Measurements from ENCODE around the gene DUSP8. TPM values are rescaled to one million over a fixed set of nuclear protein-coding genes. Genes with fewer than 3 reads are reported as not detected.
"Not testable (repeated sequence)": the region's sequence is repeated elsewhere in the genome, so short reads cannot be mapped to it uniquely, and the experiment has no call there.

Gene DUSP8, protein sequence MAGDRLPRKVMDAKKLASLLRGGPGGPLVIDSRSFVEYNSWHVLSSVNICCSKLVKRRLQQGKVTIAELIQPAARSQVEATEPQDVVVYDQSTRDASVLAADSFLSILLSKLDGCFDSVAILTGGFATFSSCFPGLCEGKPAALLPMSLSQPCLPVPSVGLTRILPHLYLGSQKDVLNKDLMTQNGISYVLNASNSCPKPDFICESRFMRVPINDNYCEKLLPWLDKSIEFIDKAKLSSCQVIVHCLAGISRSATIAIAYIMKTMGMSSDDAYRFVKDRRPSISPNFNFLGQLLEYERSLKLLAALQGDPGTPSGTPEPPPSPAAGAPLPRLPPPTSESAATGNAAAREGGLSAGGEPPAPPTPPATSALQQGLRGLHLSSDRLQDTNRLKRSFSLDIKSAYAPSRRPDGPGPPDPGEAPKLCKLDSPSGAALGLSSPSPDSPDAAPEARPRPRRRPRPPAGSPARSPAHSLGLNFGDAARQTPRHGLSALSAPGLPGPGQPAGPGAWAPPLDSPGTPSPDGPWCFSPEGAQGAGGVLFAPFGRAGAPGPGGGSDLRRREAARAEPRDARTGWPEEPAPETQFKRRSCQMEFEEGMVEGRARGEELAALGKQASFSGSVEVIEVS
- 0.86 and 1.6 TPM in 2 replicates for total RNA-seq

- Mint-ChIP-seq H3K4me3 (peak within 1 kb of the TSS; percentile 15), H3K9me3 (no peaks in the 10 kb centered on the region), H3K36me3 (ENCODE audit: low read depth) (no peaks in the 10 kb centered on the region), H3K27ac (no peak within 1 kb of the TSS), H3K27me3 (peaks cover 37% of the 10 kb centered on the region), H3K4me1 (peaks cover 4% of the 10 kb centered on the region)
- intact Hi-C loops (cut with micrococcal nuclease): loop anchor here (1.0 to 10.0 kb wide), 3 partner anchors 188 to 369 kb away; partner anchors contain the start of genes BRSK2 and LSP1
- DNase-seq: peak; percentile 97
Observed at GRCh38 chr11:1572197-1573076, at the start of gene DUSP8. DUSP8 (minus strand) TSS chr11:1572271; CDS start chr11:1565826, 6,445 bp downstream.

- H3K27ac Mint-ChIP-seq: no peak overlapping the region
- no peak for DNase-seq
- peaks cover 5% of the 10 kb centered on the region for H3K27me3 Mint-ChIP-seq
- H3K4me3 Mint-ChIP-seq: no peak overlapping the region
- H3K4me1 Mint-ChIP-seq: peaks cover 4% of the 10 kb centered on the region
- intact Hi-C loops (cut with micrococcal nuclease): no loop called here
- no peaks in the 10 kb centered on the region for H3K36me3 Mint-ChIP-seq (ENCODE audit: low read depth)
- no peaks in the 10 kb centered on the region for H3K9me3 Mint-ChIP-seq
Observed at GRCh38 chr11:1619449-1619848, 47.4 kb upstream of the DUSP8 start.

- H3K9me3 Mint-ChIP-seq: no peaks in the 10 kb centered on the region
- no peak overlapping the region for H3K4me3 Mint-ChIP-seq
- peaks cover 4% of the 10 kb centered on the region for H3K4me1 Mint-ChIP-seq
- H3K36me3 Mint-ChIP-seq (ENCODE audit: low read depth): no peaks in the 10 kb centered on the region
- peaks cover 5% of the 10 kb centered on the region for H3K27me3 Mint-ChIP-seq
- intact Hi-C loops (cut with micrococcal nuclease): no loop called here
- no peak for DNase-seq
- no peak overlapping the region for H3K27ac Mint-ChIP-seq
Observed at GRCh38 chr11:1618231-1618630, 46.2 kb upstream of the DUSP8 start.

DNA sequence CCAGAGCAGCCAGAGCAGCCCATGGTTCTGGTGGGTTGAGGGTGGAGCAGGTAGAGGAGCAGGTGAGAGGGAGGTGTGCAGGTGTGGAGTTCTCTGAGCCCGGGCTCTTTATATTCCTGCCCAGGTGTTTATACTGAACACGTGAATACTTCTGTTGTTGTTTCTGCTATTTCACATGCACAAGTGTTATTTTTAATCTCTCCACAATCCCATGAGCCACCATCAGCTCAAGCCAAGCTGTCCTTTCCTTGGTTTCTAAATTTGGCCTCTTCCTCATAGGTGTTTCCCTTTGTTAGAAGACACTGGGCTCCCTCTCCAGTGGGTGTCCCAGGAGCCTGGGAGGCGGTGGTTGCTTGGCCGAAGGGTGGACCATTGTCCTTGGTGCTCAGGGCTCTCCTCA is 36.3 kb upstream of the DUSP8 start, which contains the start of gene KRTAP5-3:
TSS of gene KRTAP5-3 (minus strand) at position 101 of the 400 bp plus-strand sequence. CDS start at position 23, 78 bp downstream.
- no peak for DNase-seq
- Mint-ChIP-seq H3K9me3 (no peaks in the 10 kb centered on the region), H3K27me3 (peaks cover 9% of the 10 kb centered on the region), H3K36me3 (ENCODE audit: low read depth) (no peaks in the 10 kb centered on the region), H3K27ac (no peak within 1 kb of the TSS), H3K4me1 (peaks cover 3% of the 10 kb centered on the region), H3K4me3 (no peak within 1 kb of the TSS)
- intact Hi-C loops (cut with micrococcal nuclease): no loop called here

DNA sequence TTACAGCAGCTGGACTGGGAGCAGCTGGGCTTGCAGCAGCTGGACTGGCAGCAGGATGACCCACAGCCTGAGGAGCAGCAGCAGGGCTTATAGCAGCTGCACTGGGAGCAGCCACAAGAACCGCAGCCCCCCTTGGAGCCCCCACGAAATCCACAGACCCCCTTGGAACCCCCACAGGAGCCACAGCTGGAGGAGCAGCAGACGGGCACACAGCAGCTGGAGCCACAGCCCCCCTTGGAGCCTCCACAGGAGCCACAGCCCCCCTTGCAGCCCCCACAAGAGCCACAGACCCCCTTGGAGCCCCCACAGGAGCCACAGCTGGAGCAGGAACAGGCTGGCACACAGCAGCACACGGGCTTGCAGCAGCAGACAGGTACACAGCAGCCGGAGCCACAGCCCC is 35.8 kb upstream of the DUSP8 start:
- H3K4me3 Mint-ChIP-seq; H3K9me3 Mint-ChIP-seq; H3K36me3 Mint-ChIP-seq (ENCODE audit: low read depth); intact Hi-C loops (cut with micrococcal nuclease); DNase-seq; H3K4me1 Mint-ChIP-seq; H3K27ac Mint-ChIP-seq: not testable (repeated sequence)
- peaks cover 14% of the 10 kb centered on the region for H3K27me3 Mint-ChIP-seq

- H3K27me3 Mint-ChIP-seq: peaks cover 17% of the 10 kb centered on the region
- H3K36me3 Mint-ChIP-seq (ENCODE audit: low read depth); H3K9me3 Mint-ChIP-seq; DNase-seq; intact Hi-C loops (cut with micrococcal nuclease); H3K4me3 Mint-ChIP-seq; H3K4me1 Mint-ChIP-seq; H3K27ac Mint-ChIP-seq: not testable (repeated sequence)
Observed at GRCh38 chr11:1607156-1607845, 35.2 kb upstream of the DUSP8 start.

DNA sequence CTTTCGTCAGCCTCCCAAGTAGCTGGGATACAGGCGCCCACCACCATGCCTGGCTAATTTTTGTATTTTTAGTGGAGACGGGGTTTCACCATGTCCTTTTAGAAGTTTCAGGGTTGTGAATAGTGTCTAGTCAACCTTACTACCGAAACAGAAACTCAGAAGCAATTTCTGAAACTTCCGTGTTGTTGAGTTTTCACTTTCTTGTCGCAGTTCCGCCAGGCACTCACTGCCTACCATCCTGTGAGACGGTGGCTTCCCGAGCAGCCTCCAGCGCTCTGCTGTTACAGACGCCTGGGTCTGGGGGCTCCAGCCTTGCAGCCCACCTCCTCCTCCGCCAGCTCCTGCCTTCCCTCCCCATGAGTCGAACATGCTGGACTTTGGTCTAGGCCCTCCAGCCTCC is 33.9 kb upstream of the DUSP8 start:
- H3K4me3 Mint-ChIP-seq; H3K27ac Mint-ChIP-seq; H3K9me3 Mint-ChIP-seq; H3K4me1 Mint-ChIP-seq; DNase-seq; intact Hi-C loops (cut with micrococcal nuclease); H3K36me3 Mint-ChIP-seq (ENCODE audit: low read depth): not testable (repeated sequence)
- peaks cover 24% of the 10 kb centered on the region for H3K27me3 Mint-ChIP-seq

GRCh38 chr11:1604711-1605110 is 32.6 kb upstream of the DUSP8 start:
- Mint-ChIP-seq H3K4me1 (peaks cover 3% of the 10 kb centered on the region), H3K9me3 (no peaks in the 10 kb centered on the region), H3K27ac (no peak overlapping the region), H3K27me3 (peaks cover 30% of the 10 kb centered on the region), H3K36me3 (ENCODE audit: low read depth) (no peaks in the 10 kb centered on the region), H3K4me3 (no peak overlapping the region)
- intact Hi-C loops (cut with micrococcal nuclease): no loop called here
- no peak for DNase-seq

- no peak overlapping the region for H3K27ac Mint-ChIP-seq
- H3K4me3 Mint-ChIP-seq: no peak overlapping the region
- no peaks in the 10 kb centered on the region for H3K36me3 Mint-ChIP-seq (ENCODE audit: low read depth)
- intact Hi-C loops (cut with micrococcal nuclease): no loop called here
- H3K9me3 Mint-ChIP-seq: no peaks in the 10 kb centered on the region
- H3K27me3 Mint-ChIP-seq: peaks cover 34% of the 10 kb centered on the region
- H3K4me1 Mint-ChIP-seq: peaks cover 3% of the 10 kb centered on the region
- no peak for DNase-seq
Observed at GRCh38 chr11:1604181-1604580, 32.1 kb upstream of the DUSP8 start.

DNA sequence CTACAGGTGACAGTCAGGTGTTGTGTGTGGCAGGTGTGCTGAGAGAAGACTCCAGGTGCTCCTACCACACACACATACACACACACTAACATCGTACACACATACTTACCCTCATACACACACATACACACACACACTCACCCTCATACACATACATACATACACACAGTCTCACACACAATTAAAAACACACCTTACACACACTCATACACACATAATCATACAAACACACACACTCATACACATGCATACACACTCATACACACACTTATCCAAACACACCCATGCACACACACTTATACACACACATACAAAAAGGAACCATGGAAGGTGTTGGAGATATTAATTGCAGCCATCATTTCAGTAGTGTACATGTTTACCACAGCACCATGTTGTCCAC is 31.6 kb upstream of the DUSP8 start:
- Mint-ChIP-seq H3K4me3 (no peak overlapping the region), H3K27me3 (peaks cover 37% of the 10 kb centered on the region), H3K9me3 (no peaks in the 10 kb centered on the region), H3K27ac (no peak overlapping the region), H3K36me3 (ENCODE audit: low read depth) (no peaks in the 10 kb centered on the region), H3K4me1 (peaks cover 3% of the 10 kb centered on the region)
- intact Hi-C loops (cut with micrococcal nuclease): no loop called here
- DNase-seq: no peak

GRCh38 chr11:1601663-1602062 is 29.6 kb upstream of the DUSP8 start:
- H3K4me3 Mint-ChIP-seq; DNase-seq; H3K36me3 Mint-ChIP-seq (ENCODE audit: low read depth); H3K4me1 Mint-ChIP-seq; intact Hi-C loops (cut with micrococcal nuclease); H3K9me3 Mint-ChIP-seq; H3K27ac Mint-ChIP-seq: not testable (repeated sequence)
- H3K27me3 Mint-ChIP-seq: peaks cover 44% of the 10 kb centered on the region

DNA sequence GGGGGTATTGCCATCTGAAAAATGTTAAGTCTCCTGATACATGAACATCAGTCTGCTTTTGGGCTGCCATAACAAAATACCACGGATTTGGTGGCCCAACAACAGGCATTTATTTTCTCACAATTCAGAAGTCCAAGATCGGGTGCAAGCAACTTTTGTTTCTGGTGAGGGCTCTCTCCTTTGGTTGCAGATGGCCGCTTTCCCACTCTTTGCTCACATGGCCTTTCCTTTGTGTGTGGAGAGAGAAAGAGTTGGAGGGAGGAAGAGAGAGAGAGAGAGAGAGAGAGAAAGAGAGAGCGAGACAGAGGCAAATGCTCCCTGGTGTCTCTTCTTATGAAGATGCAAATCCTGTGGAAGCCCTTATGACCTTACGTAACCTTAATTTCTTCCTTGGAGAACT is 28.6 kb upstream of the DUSP8 start:
- DNase-seq: no peak
- no peaks in the 10 kb centered on the region for H3K4me1 Mint-ChIP-seq
- H3K9me3 Mint-ChIP-seq: no peaks in the 10 kb centered on the region
- H3K36me3 Mint-ChIP-seq (ENCODE audit: low read depth): no peaks in the 10 kb centered on the region
- intact Hi-C loops (cut with micrococcal nuclease): no loop called here
- H3K4me3 Mint-ChIP-seq: no peak overlapping the region
- H3K27ac Mint-ChIP-seq: no peak overlapping the region
- H3K27me3 Mint-ChIP-seq: peaks cover 51% of the 10 kb centered on the region

- Mint-ChIP-seq H3K27ac (no peak overlapping the region), H3K9me3 (no peaks in the 10 kb centered on the region), H3K36me3 (ENCODE audit: low read depth) (no peaks in the 10 kb centered on the region), H3K4me3 (no peak overlapping the region), H3K4me1 (peaks cover 2% of the 10 kb centered on the region), H3K27me3 (peaks cover 64% of the 10 kb centered on the region)
- intact Hi-C loops (cut with micrococcal nuclease): no loop called here
- no peak for DNase-seq
Observed at GRCh38 chr11:1598816-1599215, 26.7 kb upstream of the DUSP8 start.

Measured in activated CD4-positive, alpha-beta T cell treated with anti-CD3 and anti-CD28 coated beads, Interleukin-2, amount 10 ng/mL, durations not matched to agents 24 days and 14 days (primary cell).